Measurements from ENCODE around the gene RB1. TPM values are rescaled to one million over a fixed set of nuclear protein-coding genes. Genes with fewer than 3 reads are reported as not detected.
"Not testable (repeated sequence)": the region's sequence is repeated elsewhere in the genome, so short reads cannot be mapped to it uniquely, and the experiment has no call there.

RB1 gene
- total RNA-seq, 2 donors from 2014 or later, result 18.7 to 20.1 TPM

DNA sequence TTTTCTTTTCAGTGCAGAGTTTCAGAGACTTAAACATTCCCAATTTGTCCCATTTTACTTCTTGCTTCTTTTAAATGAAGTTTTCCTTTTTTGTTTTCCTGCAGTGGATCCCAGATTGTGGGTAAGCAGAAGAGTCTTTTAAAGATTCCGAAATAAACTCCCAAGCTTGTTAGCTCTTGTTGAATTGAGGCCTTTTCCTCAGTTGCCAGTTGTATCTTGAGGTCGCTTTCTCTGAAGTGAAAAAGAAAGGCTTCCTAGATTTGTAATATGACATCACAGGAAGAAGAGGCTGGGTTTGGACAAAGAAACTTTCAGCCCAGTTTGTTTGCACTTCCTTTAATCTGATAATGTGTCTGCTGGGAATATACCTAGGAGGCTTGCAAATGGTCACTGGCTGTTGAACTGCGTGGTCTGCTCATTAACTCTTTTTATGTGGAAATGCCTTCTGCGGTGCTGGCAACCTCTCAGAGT is 109.4 kb downstream of the RB1 start, which contains the start of gene LPAR6:
Gene LPAR6 (minus strand): TSS at position 233 of the 471 bp plus-strand sequence. CDS start 690 bp downstream, outside the sequence.
- Mint-ChIP-seq H3K36me3 (ENCODE audit: low read depth) (peaks cover 15% of the 10 kb centered on the region), H3K27me3 (ENCODE audit: insufficient read depth) (no peaks in the 10 kb centered on the region), H3K27ac (peak within 1 kb of the TSS; percentile 95), H3K4me3 (peak within 1 kb of the TSS; percentile 77), H3K4me1 (peaks cover 14% of the 10 kb centered on the region), H3K9me3 (peaks cover 7% of the 10 kb centered on the region)
- H3K4me1 ChIP-seq (ENCODE audit: control insufficient read depth, insufficient read depth, low read length), result peaks cover 2% of the 10 kb centered on the region
- no peaks in the 10 kb centered on the region for H3K36me3 ChIP-seq (ENCODE audit: control insufficient read depth, insufficient read depth, low read length)
- H3K9me3 ChIP-seq (ENCODE audit: control insufficient read depth, low read length), result no peaks in the 10 kb centered on the region
- DNase-seq, result peak; percentile 55
- TF ChIP-seq, protein P1, sequence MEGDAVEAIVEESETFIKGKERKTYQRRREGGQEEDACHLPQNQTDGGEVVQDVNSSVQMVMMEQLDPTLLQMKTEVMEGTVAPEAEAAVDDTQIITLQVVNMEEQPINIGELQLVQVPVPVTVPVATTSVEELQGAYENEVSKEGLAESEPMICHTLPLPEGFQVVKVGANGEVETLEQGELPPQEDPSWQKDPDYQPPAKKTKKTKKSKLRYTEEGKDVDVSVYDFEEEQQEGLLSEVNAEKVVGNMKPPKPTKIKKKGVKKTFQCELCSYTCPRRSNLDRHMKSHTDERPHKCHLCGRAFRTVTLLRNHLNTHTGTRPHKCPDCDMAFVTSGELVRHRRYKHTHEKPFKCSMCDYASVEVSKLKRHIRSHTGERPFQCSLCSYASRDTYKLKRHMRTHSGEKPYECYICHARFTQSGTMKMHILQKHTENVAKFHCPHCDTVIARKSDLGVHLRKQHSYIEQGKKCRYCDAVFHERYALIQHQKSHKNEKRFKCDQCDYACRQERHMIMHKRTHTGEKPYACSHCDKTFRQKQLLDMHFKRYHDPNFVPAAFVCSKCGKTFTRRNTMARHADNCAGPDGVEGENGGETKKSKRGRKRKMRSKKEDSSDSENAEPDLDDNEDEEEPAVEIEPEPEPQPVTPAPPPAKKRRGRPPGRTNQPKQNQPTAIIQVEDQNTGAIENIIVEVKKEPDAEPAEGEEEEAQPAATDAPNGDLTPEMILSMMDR (conservative IDR thresholded peaks at IDR 0.05), result no peak
- H3K9ac ChIP-seq (ENCODE audit: extremely low read depth, low read length, poor library complexity, severe bottlenecking), result peak within 1 kb of the TSS; percentile 52
- WGBS, 2 experiments (ENCODE audit: insufficient coverage in 1 of 2, insufficient read length in 1 of 2), result 4 to 21% methylated on average over 3 to 4 of the region's 4 CpGs
- peak within 1 kb of the TSS; percentile 34 for H3K27ac ChIP-seq (ENCODE audit: low read depth, low read length)
- peak within 1 kb of the TSS; percentile 90 for H3K4me3 ChIP-seq (ENCODE audit: low read length)
- H3K27me3 ChIP-seq (ENCODE audit: control insufficient read depth, insufficient read depth, low read length, poor library complexity, severe bottlenecking), result no peaks in the 10 kb centered on the region

DNA sequence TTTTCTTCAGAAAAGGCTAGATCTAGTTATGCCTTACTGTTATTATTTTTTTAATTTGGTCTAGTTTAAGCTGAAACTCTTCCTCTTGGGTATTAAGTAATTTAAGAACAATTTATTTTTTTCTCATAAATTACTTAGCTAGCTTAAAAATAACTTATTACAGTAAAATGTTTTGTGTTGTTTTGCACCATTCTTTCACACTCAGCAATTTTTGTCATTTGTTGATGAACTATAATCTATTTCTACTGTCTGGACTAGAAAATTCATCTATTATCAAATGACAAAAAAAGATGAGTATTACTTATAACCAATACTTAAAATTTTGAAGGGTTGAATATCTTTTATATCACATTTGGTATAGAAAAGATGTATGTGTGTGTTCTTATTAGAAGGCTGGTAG is 111.0 kb downstream of the RB1 start:
- Histone ChIP-seq H3K9me3 (ENCODE audit: control insufficient read depth, low read length) (no peaks in the 10 kb centered on the region), H3K4me1 (ENCODE audit: control insufficient read depth, insufficient read depth, low read length) (peaks cover 2% of the 10 kb centered on the region), H3K27ac (ENCODE audit: low read depth, low read length) (no peak overlapping the region), H3K27me3 (ENCODE audit: control insufficient read depth, insufficient read depth, low read length, poor library complexity, severe bottlenecking) (no peaks in the 10 kb centered on the region), H3K36me3 (ENCODE audit: control insufficient read depth, insufficient read depth, low read length) (no peaks in the 10 kb centered on the region), H3K9ac (ENCODE audit: extremely low read depth, low read length, poor library complexity, severe bottlenecking) (no peak overlapping the region), H3K4me3 (ENCODE audit: low read length) (no peak overlapping the region)
- no peak for DNase-seq
- Mint-ChIP-seq H3K27me3 (ENCODE audit: insufficient read depth) (no peaks in the 10 kb centered on the region), H3K36me3 (ENCODE audit: low read depth) (peaks cover 17% of the 10 kb centered on the region), H3K4me3 (no peak overlapping the region), H3K9me3 (peaks cover 15% of the 10 kb centered on the region), H3K4me1 (peaks cover 14% of the 10 kb centered on the region), H3K27ac (no peak overlapping the region)
- TF ChIP-seq, protein P1 (conservative IDR thresholded peaks at IDR 0.05), result no peak

DNA sequence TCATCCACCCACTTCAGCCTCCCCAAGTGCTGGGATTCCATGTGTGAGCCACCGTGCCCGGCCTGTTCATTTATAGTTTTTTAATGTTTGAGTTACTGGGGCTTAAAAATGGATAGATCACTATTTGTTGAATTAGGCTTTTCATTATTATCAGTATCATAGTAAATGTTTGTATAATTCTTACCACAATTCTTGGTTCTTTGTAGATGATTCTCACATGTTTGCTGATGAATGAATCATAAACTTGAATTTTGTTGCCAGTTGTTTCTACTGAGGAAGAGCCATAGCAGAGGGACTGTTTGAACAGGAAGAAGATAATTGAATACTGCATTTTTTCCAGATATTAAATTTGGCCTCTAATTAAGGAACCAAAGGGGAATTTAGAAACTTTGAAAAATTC is 112.0 kb downstream of the RB1 start:
- Mint-ChIP-seq H3K36me3 (ENCODE audit: low read depth) (peaks cover 17% of the 10 kb centered on the region), H3K4me3 (no peak overlapping the region), H3K9me3 (peaks cover 25% of the 10 kb centered on the region), H3K27ac (no peak overlapping the region), H3K27me3 (ENCODE audit: insufficient read depth) (no peaks in the 10 kb centered on the region), H3K4me1 (peaks cover 13% of the 10 kb centered on the region)
- H3K36me3 ChIP-seq (ENCODE audit: control insufficient read depth, insufficient read depth, low read length), result no peaks in the 10 kb centered on the region
- H3K27me3 ChIP-seq (ENCODE audit: control insufficient read depth, insufficient read depth, low read length, poor library complexity, severe bottlenecking), result no peaks in the 10 kb centered on the region
- H3K9ac ChIP-seq (ENCODE audit: extremely low read depth, low read length, poor library complexity, severe bottlenecking), result no peak overlapping the region
- no peak for DNase-seq
- H3K4me1 ChIP-seq (ENCODE audit: control insufficient read depth, insufficient read depth, low read length), result peaks cover 2% of the 10 kb centered on the region
- H3K9me3 ChIP-seq (ENCODE audit: control insufficient read depth, low read length), result no peaks in the 10 kb centered on the region
- WGBS, 2 experiments (ENCODE audit: insufficient coverage in 1 of 2, insufficient read length in 1 of 2), result 100% methylated on average over 2 of the region's 2 CpGs; no CpG with 5 or more reads in 1 of the 2 experiments
- no peak overlapping the region for H3K27ac ChIP-seq (ENCODE audit: low read depth, low read length)
- H3K4me3 ChIP-seq (ENCODE audit: low read length), result no peak overlapping the region
- TF ChIP-seq, protein P1 (conservative IDR thresholded peaks at IDR 0.05), result no peak

DNA sequence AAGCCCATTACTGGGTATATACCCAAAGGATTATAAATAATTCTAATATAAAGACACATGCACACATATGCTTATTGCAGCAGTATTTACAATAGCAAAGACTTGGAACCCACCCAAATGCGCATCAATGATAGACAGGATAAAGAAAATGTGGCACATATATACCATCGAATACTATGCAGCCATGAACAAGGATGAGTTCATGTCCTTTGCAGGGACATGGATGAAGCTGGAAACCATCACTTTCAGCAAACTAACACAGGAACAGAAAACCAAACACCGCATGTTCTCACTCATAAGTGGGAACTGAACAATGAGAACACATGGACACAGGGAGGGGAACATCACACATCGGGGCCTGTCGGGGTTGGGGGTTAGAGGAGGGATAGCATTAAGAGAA is 118.5 kb downstream of the RB1 start:
- WGBS, 2 experiments (ENCODE audit: insufficient coverage in 1 of 2, insufficient read length in 1 of 2), result 80 to 99% methylated on average over 1 to 5 of the region's 5 CpGs
- H3K4me1 ChIP-seq (ENCODE audit: control insufficient read depth, insufficient read depth, low read length); H3K4me3 Mint-ChIP-seq; H3K27me3 ChIP-seq (ENCODE audit: control insufficient read depth, insufficient read depth, low read length, poor library complexity, severe bottlenecking); H3K4me3 ChIP-seq (ENCODE audit: low read length); DNase-seq; H3K36me3 ChIP-seq (ENCODE audit: control insufficient read depth, insufficient read depth, low read length); H3K9me3 ChIP-seq (ENCODE audit: control insufficient read depth, low read length); H3K27ac ChIP-seq (ENCODE audit: low read depth, low read length); H3K27me3 Mint-ChIP-seq (ENCODE audit: insufficient read depth); H3K9ac ChIP-seq (ENCODE audit: extremely low read depth, low read length, poor library complexity, severe bottlenecking); H3K4me1 Mint-ChIP-seq; H3K27ac Mint-ChIP-seq: not testable (repeated sequence)
- Mint-ChIP-seq H3K9me3 (peaks cover 34% of the 10 kb centered on the region), H3K36me3 (ENCODE audit: low read depth) (peaks cover 15% of the 10 kb centered on the region)
